ENCODE results near the gene FILIP1L.

FILIP1L gene

GRCh38 chr3:100108464-100109079 lies 5.7 kb downstream of the FILIP1L start:
- WGBS, 2 experiments (ENCODE audit: insufficient coverage in 2 of 2), result 89 to 100% methylated on average over 2 to 4 of the region's 7 CpGs
- H3K4me1 ChIP-seq (ENCODE audit: control insufficient read depth, insufficient read depth, low read length, poor library complexity, severe bottlenecking), result peaks cover 8% of the 10 kb centered on the region
- H3K4me3 ChIP-seq (ENCODE audit: extremely low read depth, insufficient read depth, low read length, poor library complexity, severe bottlenecking), result no peak overlapping the region

GRCh38 chr3:100107221-100107814 lies 7.0 kb downstream of the FILIP1L start:
- Histone ChIP-seq H3K9me3 (ENCODE audit: control insufficient read depth, low read length) (no peaks in the 10 kb centered on the region), H3K36me3 (ENCODE audit: control insufficient read depth, insufficient read depth, low read length) (no peaks in the 10 kb centered on the region), H3K27ac (ENCODE audit: low read depth, low read length, severe bottlenecking) (no peak overlapping the region), H3K4me3 (ENCODE audit: extremely low read depth, insufficient read depth, low read length, poor library complexity, severe bottlenecking) (no peak overlapping the region), H3K4me1 (ENCODE audit: control insufficient read depth, insufficient read depth, low read length, poor library complexity, severe bottlenecking) (peaks cover 8% of the 10 kb centered on the region)
- no CpG with 5 or more reads among the region's 4 CpGs for WGBS, 2 experiments (ENCODE audit: insufficient coverage in 2 of 2)

More at GRCh38 chr3:100108464-100109079, 5.7 kb downstream of the FILIP1L start:
- H3K36me3 ChIP-seq (ENCODE audit: control insufficient read depth, insufficient read depth, low read length), result no peaks in the 10 kb centered on the region
- H3K9me3 ChIP-seq (ENCODE audit: control insufficient read depth, low read length), result no peaks in the 10 kb centered on the region
- H3K27ac ChIP-seq (ENCODE audit: low read depth, low read length, severe bottlenecking), result no peak overlapping the region

- no peaks in the 10 kb centered on the region for H3K9me3 ChIP-seq (ENCODE audit: control insufficient read depth, low read length)
- H3K4me3 ChIP-seq (ENCODE audit: extremely low read depth, insufficient read depth, low read length, poor library complexity, severe bottlenecking), result no peak overlapping the region
- H3K36me3 ChIP-seq (ENCODE audit: control insufficient read depth, insufficient read depth, low read length), result no peaks in the 10 kb centered on the region
- H3K4me1 ChIP-seq (ENCODE audit: control insufficient read depth, insufficient read depth, low read length, poor library complexity, severe bottlenecking), result peaks cover 8% of the 10 kb centered on the region
- H3K27ac ChIP-seq (ENCODE audit: low read depth, low read length, severe bottlenecking), result no peak overlapping the region
These were observed 7.7 kb downstream of the FILIP1L start for GRCh38 chr3:100106531-100107141.

- no peak overlapping the region for H3K4me3 ChIP-seq (ENCODE audit: extremely low read depth, insufficient read depth, low read length, poor library complexity, severe bottlenecking)
- no peaks in the 10 kb centered on the region for H3K36me3 ChIP-seq (ENCODE audit: control insufficient read depth, insufficient read depth, low read length)
- H3K27ac ChIP-seq (ENCODE audit: low read depth, low read length, severe bottlenecking), result peak overlapping the region; percentile 72
- H3K4me1 ChIP-seq (ENCODE audit: control insufficient read depth, insufficient read depth, low read length, poor library complexity, severe bottlenecking), result peaks cover 8% of the 10 kb centered on the region
- no peaks in the 10 kb centered on the region for H3K9me3 ChIP-seq (ENCODE audit: control insufficient read depth, low read length)
These were observed 8.2 kb downstream of the FILIP1L start for GRCh38 chr3:100106094-100106493.

- Histone ChIP-seq H3K9me3 (ENCODE audit: control insufficient read depth, low read length) (no peaks in the 10 kb centered on the region), H3K4me1 (ENCODE audit: control insufficient read depth, insufficient read depth, low read length, poor library complexity, severe bottlenecking) (peaks cover 8% of the 10 kb centered on the region), H3K36me3 (ENCODE audit: control insufficient read depth, insufficient read depth, low read length) (no peaks in the 10 kb centered on the region), H3K4me3 (ENCODE audit: extremely low read depth, insufficient read depth, low read length, poor library complexity, severe bottlenecking) (no peak overlapping the region), H3K27ac (ENCODE audit: low read depth, low read length, severe bottlenecking) (peak overlapping the region; percentile 72)
- no CpG with 5 or more reads among the region's 1 CpG for WGBS, 2 experiments (ENCODE audit: insufficient coverage in 2 of 2)
These were observed 8.8 kb downstream of the FILIP1L start for GRCh38 chr3:100105501-100105900.

GRCh38 chr3:100104817-100105413 lies 9.4 kb downstream of the FILIP1L start:
- H3K4me1 ChIP-seq (ENCODE audit: control insufficient read depth, insufficient read depth, low read length, poor library complexity, severe bottlenecking), result peaks cover 8% of the 10 kb centered on the region
- H3K36me3 ChIP-seq (ENCODE audit: control insufficient read depth, insufficient read depth, low read length), result no peaks in the 10 kb centered on the region
- H3K9me3 ChIP-seq (ENCODE audit: control insufficient read depth, low read length), result no peaks in the 10 kb centered on the region
- no peak overlapping the region for H3K4me3 ChIP-seq (ENCODE audit: extremely low read depth, insufficient read depth, low read length, poor library complexity, severe bottlenecking)
- H3K27ac ChIP-seq (ENCODE audit: low read depth, low read length, severe bottlenecking), result no peak overlapping the region

GRCh38 chr3:100104442-100104798 lies 9.9 kb downstream of the FILIP1L start:
- WGBS, 2 experiments (ENCODE audit: insufficient coverage in 2 of 2), result 86 to 89% methylated on average over 1 to 2 of the region's 2 CpGs
- Histone ChIP-seq H3K27ac (ENCODE audit: low read depth, low read length, severe bottlenecking) (no peak overlapping the region), H3K36me3 (ENCODE audit: control insufficient read depth, insufficient read depth, low read length) (no peaks in the 10 kb centered on the region), H3K9me3 (ENCODE audit: control insufficient read depth, low read length) (no peaks in the 10 kb centered on the region), H3K4me1 (ENCODE audit: control insufficient read depth, insufficient read depth, low read length, poor library complexity, severe bottlenecking) (peaks cover 8% of the 10 kb centered on the region), H3K4me3 (ENCODE audit: extremely low read depth, insufficient read depth, low read length, poor library complexity, severe bottlenecking) (no peak overlapping the region)

- Histone ChIP-seq H3K4me1 (ENCODE audit: control insufficient read depth, insufficient read depth, low read length, poor library complexity, severe bottlenecking) (peaks cover 8% of the 10 kb centered on the region), H3K9me3 (ENCODE audit: control insufficient read depth, low read length) (no peaks in the 10 kb centered on the region), H3K27ac (ENCODE audit: low read depth, low read length, severe bottlenecking) (no peak overlapping the region), H3K4me3 (ENCODE audit: extremely low read depth, insufficient read depth, low read length, poor library complexity, severe bottlenecking) (no peak overlapping the region), H3K36me3 (ENCODE audit: control insufficient read depth, insufficient read depth, low read length) (no peaks in the 10 kb centered on the region)
- 82 to 100% methylated on average over 2 of the region's 4 CpGs for WGBS, 2 experiments (ENCODE audit: insufficient coverage in 2 of 2)
These were observed 10.5 kb downstream of the FILIP1L start for GRCh38 chr3:100103558-100104441.

- Histone ChIP-seq H3K9me3 (ENCODE audit: control insufficient read depth, low read length) (no peaks in the 10 kb centered on the region), H3K4me1 (ENCODE audit: control insufficient read depth, insufficient read depth, low read length, poor library complexity, severe bottlenecking) (peaks cover 8% of the 10 kb centered on the region), H3K4me3 (ENCODE audit: extremely low read depth, insufficient read depth, low read length, poor library complexity, severe bottlenecking) (no peak overlapping the region), H3K27ac (ENCODE audit: low read depth, low read length, severe bottlenecking) (no peak overlapping the region), H3K36me3 (ENCODE audit: control insufficient read depth, insufficient read depth, low read length) (no peaks in the 10 kb centered on the region)
- WGBS, 2 experiments (ENCODE audit: insufficient coverage in 2 of 2), result 100% methylated on average over 1 of the region's 1 CpG; no CpG with 5 or more reads in 1 of the 2 experiments
These were observed 11.5 kb downstream of the FILIP1L start for GRCh38 chr3:100102757-100103156.

- 100% methylated on average over 2 of the region's 2 CpGs for WGBS, 2 experiments (ENCODE audit: insufficient coverage in 2 of 2)
- Histone ChIP-seq H3K4me1 (ENCODE audit: control insufficient read depth, insufficient read depth, low read length, poor library complexity, severe bottlenecking) (peaks cover 8% of the 10 kb centered on the region), H3K27ac (ENCODE audit: low read depth, low read length, severe bottlenecking) (no peak overlapping the region), H3K36me3 (ENCODE audit: control insufficient read depth, insufficient read depth, low read length) (no peaks in the 10 kb centered on the region), H3K4me3 (ENCODE audit: extremely low read depth, insufficient read depth, low read length, poor library complexity, severe bottlenecking) (no peak overlapping the region), H3K9me3 (ENCODE audit: control insufficient read depth, low read length) (no peaks in the 10 kb centered on the region)
These were observed 13.9 kb downstream of the FILIP1L start for GRCh38 chr3:100100425-100100824.
